Suprapubic skin (tissue), 4 donors: ENCODE results near the gene PPIE.
"Not testable (repeated sequence)": the region's sequence is repeated elsewhere in the genome, so short reads cannot be mapped to it uniquely, and the experiment has no call there.

ENCODE experiments used
- CTCF ChIP-seq, 2 donors: fragments of 200-600 bp in 1 of 2; fragments of 450-650 bp in 1 of 2; sonication (generic) in 1 of 2; IDR thresholded peaks; one replicate each; pipeline ENCODE4 v1.5.1; 2016 to 2019; ENCODE audit warnings: antibody characterized with exemption in 2 of 2, mild to moderate bottlenecking in 1 of 2, moderate library complexity in 1 of 2
- EP300 ChIP-seq: sonication (generic); formaldehyde crosslinking; IDR thresholded peaks from one replicate; pipeline ENCODE4 v1.6.1; 2017; ENCODE audit warnings: antibody characterized with exemption
- POLR2A ChIP-seq, 2 donors: fragments of 450-650 bp; IDR thresholded peaks; one replicate each; pipeline ENCODE4 v1.6.1; 2017; ENCODE audit warnings: antibody characterized with exemption in 2 of 2, mild to moderate bottlenecking in 2 of 2, moderate library complexity in 2 of 2
- POLR2AphosphoS5 ChIP-seq, 3 donors: sonication (generic); formaldehyde crosslinking; IDR thresholded peaks; one replicate each; pipeline ENCODE4 v1.6.1; 2017; ENCODE audit warnings: antibody characterized with exemption in 3 of 3

- not testable (repeated sequence) for TF ChIP-seq CTCF (IDR thresholded peaks at IDR 0.05); POLR2AphosphoS5 (IDR thresholded peaks at IDR 0.05); POLR2A (IDR thresholded peaks at IDR 0.05); EP300
These were observed 27.8 kb downstream of the PPIE start for GRCh38 chr1:39766466-39766865.
